Karpas-422 (cell line): ENCODE data around the gene TALDO1. TPM values are rescaled to one million over a fixed set of nuclear protein-coding genes. Genes with fewer than 3 reads are reported as not detected.

Source experiments
- DNase-seq: peaks from one replicate; pipeline ENCODE4 v3.0.0-alpha.2; 2015
- H2AFZ ChIP-seq: fragments of 200-600 bp; sonication (generic); 2 replicates; pipeline ENCODE4 v1.6.1; 2014; ENCODE audit warnings: antibody characterized with exemption, low read length, mixed read lengths
- H3K27ac ChIP-seq: fragments of 200-600 bp; sonication (generic); 2 replicates; pipeline ENCODE4 v1.5.1; 2014; ENCODE audit warnings: mild to moderate bottlenecking, low read length, moderate library complexity
- H3K27me3 ChIP-seq: fragments of 200-600 bp; sonication (generic); 2 replicates; pipeline ENCODE4 v1.6.1; 2014; ENCODE audit warnings: low read length, mixed read lengths
- H3K36me3 ChIP-seq: fragments of 200-600 bp; sonication (generic); 2 replicates; pipeline ENCODE4 v1.6.1; 2014; ENCODE audit warnings: low read length, mixed read lengths; ENCODE audit not compliant: insufficient read depth
- H3K4me1 ChIP-seq: fragments of 200-600 bp; sonication (generic); 2 replicates; pipeline ENCODE4 v1.6.1; 2014; ENCODE audit warnings: mild to moderate bottlenecking, low read length, mixed read lengths
- H3K4me2 ChIP-seq: fragments of 200-600 bp; sonication (generic); 2 replicates; pipeline ENCODE4 v1.6.1; 2014; ENCODE audit warnings: low read length, low read depth, mild to moderate bottlenecking; ENCODE audit not compliant: poor library complexity, severe bottlenecking
- H3K4me3 ChIP-seq: fragments of 200-600 bp; sonication (generic); 2 replicates; pipeline ENCODE4 v1.5.1; 2014; ENCODE audit warnings: mild to moderate bottlenecking, antibody characterized with exemption, low read length, mixed read lengths
- H3K79me2 ChIP-seq: fragments of 200-600 bp; sonication (generic); 2 replicates; pipeline ENCODE4 v1.6.1; 2014; ENCODE audit warnings: mild to moderate bottlenecking, low read length, mixed read lengths
- H3K9ac ChIP-seq: fragments of 200-600 bp; sonication (generic); 2 replicates; pipeline ENCODE4 v1.6.0; 2014; ENCODE audit warnings: low read length
- H3K9me2 ChIP-seq: fragments of 200-600 bp; sonication (generic), shearing (Covaris generic); replicated peaks from 2 replicates; pipeline ENCODE4 v1.6.0; 2014; ENCODE audit warnings: mild to moderate bottlenecking, low read length, moderate library complexity; ENCODE audit not compliant: insufficient read depth
- H3K9me3 ChIP-seq: fragments of 300-700, 200-600 bp; sonication (generic); 2 replicates; pipeline ENCODE4 v1.6.1; 2014; ENCODE audit warnings: low read length, mixed read lengths
- H4K20me1 ChIP-seq: fragments of 200-600 bp; sonication (generic); 2 replicates; pipeline ENCODE4 v1.6.1; 2014; ENCODE audit warnings: mild to moderate bottlenecking, antibody characterized with exemption, low read length, low read depth; ENCODE audit not compliant: insufficient read depth
- total RNA-seq: library from RNA; depleted of rRNA; stranded (reverse); fragments of >200 nt; shearing (Covaris generic); gene quantifications from 2 replicates; pipeline ENCODE4 v1.2.3, GENCODE V29; 2014; ENCODE audit warnings: low replicate concordance

Gene TALDO1
- total RNA-seq, 1 experiment from 2014 or later: 127 TPM

- DNase-seq: peak; percentile 93
- no peak within 1 kb of the TSS for H2AFZ ChIP-seq
- H3K4me2 ChIP-seq: peak within 1 kb of the TSS; percentile 86
- peaks cover 26% of the 10 kb centered on the region for H3K79me2 ChIP-seq
- H3K9ac ChIP-seq: peak within 1 kb of the TSS; percentile 90
- H3K36me3 ChIP-seq: 0 out of 2 replicates have a peak, but pooled peaks cover 3% of the 10 kb centered on the region
- H3K9me3 ChIP-seq: no peaks in the 10 kb centered on the region
- peak within 1 kb of the TSS; percentile 83 for H3K4me3 ChIP-seq
- H3K9me2 ChIP-seq: no peaks in the 10 kb centered on the region
- peaks cover 57% of the 10 kb centered on the region for H3K4me1 ChIP-seq
- H3K27me3 ChIP-seq: no peaks in the 10 kb centered on the region
- peak within 1 kb of the TSS; percentile 81 for H3K27ac ChIP-seq
- H4K20me1 ChIP-seq: peaks cover 12% of the 10 kb centered on the region; the same call in 1 of the 2 replicates
Observed at GRCh38 chr11:789943-790342, 42.7 kb downstream of the TALDO1 start, which contains the start of gene CEND1. Gene CEND1, minus strand, starts transcription at chr11:790090. Its CDS starts 1,514 bp downstream, at chr11:788576.

GRCh38 chr11:790721-791564 is 43.7 kb downstream of the TALDO1 start:
- Histone ChIP-seq H3K9me3 (no peaks in the 10 kb centered on the region), H3K79me2 (peaks cover 32% of the 10 kb centered on the region), H3K4me3 (peak overlapping the region; percentile 83; the same call in 1 of the 2 replicates), H3K36me3 (0 out of 2 replicates have a peak, but pooled peaks cover 3% of the 10 kb centered on the region), H4K20me1 (peaks cover 15% of the 10 kb centered on the region; the same call in 1 of the 2 replicates), H3K27me3 (no peaks in the 10 kb centered on the region), H3K27ac (peak overlapping the region; percentile 81), H3K9me2 (no peaks in the 10 kb centered on the region), H3K9ac (peak overlapping the region; percentile 90), H3K4me2 (peak overlapping the region; percentile 86), H2AFZ (no peak overlapping the region), H3K4me1 (peaks cover 62% of the 10 kb centered on the region)
- DNase-seq: peak; percentile 88

DNA sequence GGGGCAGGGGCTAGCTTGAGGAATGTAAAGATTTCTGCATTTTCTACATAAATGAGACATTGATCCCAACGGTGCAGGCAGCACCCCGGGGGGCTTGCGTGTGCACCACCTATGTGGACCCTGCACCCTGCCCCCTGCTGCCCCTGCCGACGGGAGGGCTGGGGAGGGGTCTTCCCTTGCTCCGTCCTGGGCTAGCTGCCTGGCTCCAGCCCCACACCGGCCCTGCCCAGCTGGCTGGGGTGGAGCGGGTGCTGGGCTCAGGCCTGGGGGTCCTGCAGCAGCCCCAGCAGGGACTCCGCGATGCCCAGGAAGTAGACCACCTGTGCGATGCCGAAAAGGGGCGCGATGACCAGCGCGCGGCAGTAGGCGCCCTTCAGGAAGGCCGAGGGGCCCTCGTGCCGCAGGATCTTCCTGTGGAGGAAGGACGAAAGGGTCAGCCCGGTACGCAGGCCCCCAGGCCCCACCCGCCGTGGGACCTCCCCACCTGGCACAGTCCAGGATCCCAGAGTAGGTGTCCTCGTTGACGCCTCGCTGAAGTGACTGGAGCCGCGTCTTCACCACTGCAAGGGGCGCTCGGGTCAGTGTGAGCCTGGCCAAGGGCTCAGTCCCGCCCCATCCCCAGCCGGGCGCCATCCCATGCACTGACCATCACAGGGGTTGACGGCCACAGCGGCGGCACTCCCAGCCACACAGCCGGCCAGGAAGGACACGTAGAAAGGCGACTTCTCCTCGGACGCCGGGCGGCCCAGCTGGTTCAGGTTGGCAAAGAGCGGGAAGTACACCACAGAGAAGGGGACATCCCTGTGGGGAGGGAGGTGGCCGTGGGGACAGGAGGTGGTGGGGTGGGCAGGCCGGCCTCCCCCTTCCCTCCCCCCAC is 44.6 kb downstream of the TALDO1 start:
- DNase-seq: no peak
- Histone ChIP-seq H3K79me2 (peaks cover 40% of the 10 kb centered on the region), H2AFZ (no peak overlapping the region), H4K20me1 (peaks cover 16% of the 10 kb centered on the region; the same call in 1 of the 2 replicates), H3K9me3 (no peaks in the 10 kb centered on the region), H3K9ac (no peak overlapping the region), H3K9me2 (no peaks in the 10 kb centered on the region), H3K36me3 (0 out of 2 replicates have a peak, but pooled peaks cover 3% of the 10 kb centered on the region), H3K4me2 (no peak overlapping the region), H3K4me3 (no peak overlapping the region), H3K27me3 (no peaks in the 10 kb centered on the region), H3K4me1 (peaks cover 61% of the 10 kb centered on the region), H3K27ac (no peak overlapping the region)

GRCh38 chr11:792535-792821 is 45.2 kb downstream of the TALDO1 start:
- H3K4me1 ChIP-seq: peaks cover 57% of the 10 kb centered on the region
- no peaks in the 10 kb centered on the region for H3K9me2 ChIP-seq
- peaks cover 42% of the 10 kb centered on the region for H3K79me2 ChIP-seq
- H3K9ac ChIP-seq: no peak overlapping the region
- no peaks in the 10 kb centered on the region for H3K9me3 ChIP-seq
- H3K27me3 ChIP-seq: no peaks in the 10 kb centered on the region
- H3K36me3 ChIP-seq: 0 out of 2 replicates have a peak, but pooled peaks cover 3% of the 10 kb centered on the region
- H3K4me3 ChIP-seq: no peak overlapping the region
- no peak overlapping the region for H3K4me2 ChIP-seq
- DNase-seq: no peak
- H3K27ac ChIP-seq: no peak overlapping the region
- H4K20me1 ChIP-seq: peaks cover 18% of the 10 kb centered on the region; the same call in 1 of the 2 replicates
- H2AFZ ChIP-seq: no peak overlapping the region

DNA sequence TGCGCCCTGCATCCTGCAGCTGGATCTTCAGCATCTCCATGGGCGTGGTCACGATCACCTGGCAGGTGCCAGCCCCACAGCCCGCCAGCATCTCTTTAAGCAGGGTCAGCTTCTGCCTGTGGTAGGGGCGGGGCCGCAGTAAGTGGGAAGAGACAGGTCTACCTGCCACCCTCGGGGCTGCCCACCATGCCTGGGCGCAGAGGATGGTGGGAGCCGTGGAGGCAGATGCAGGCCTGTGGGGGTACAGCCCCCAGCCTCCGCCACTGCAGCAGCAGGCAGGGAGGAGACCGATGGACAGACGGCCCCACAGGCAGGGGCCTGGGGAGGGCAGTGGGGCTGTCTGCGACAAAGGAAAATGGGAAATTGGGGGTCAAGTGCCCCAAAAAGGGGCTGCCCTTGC is 45.6 kb downstream of the TALDO1 start:
- DNase-seq: no peak
- H3K9me2 ChIP-seq: no peaks in the 10 kb centered on the region
- peaks cover 53% of the 10 kb centered on the region for H3K4me1 ChIP-seq
- H3K36me3 ChIP-seq: 0 out of 2 replicates have a peak, but pooled peaks cover under 1% of the 10 kb centered on the region
- no peak overlapping the region for H3K4me3 ChIP-seq
- H2AFZ ChIP-seq: no peak overlapping the region
- peaks cover 42% of the 10 kb centered on the region for H3K79me2 ChIP-seq
- no peak overlapping the region for H3K4me2 ChIP-seq
- no peaks in the 10 kb centered on the region for H3K9me3 ChIP-seq
- H3K27me3 ChIP-seq: no peaks in the 10 kb centered on the region
- peaks cover 18% of the 10 kb centered on the region; the same call in 1 of the 2 replicates for H4K20me1 ChIP-seq
- no peak overlapping the region for H3K27ac ChIP-seq
- no peak overlapping the region for H3K9ac ChIP-seq

GRCh38 chr11:793556-793955 is 46.3 kb downstream of the TALDO1 start:
- Histone ChIP-seq H4K20me1 (peaks cover 16% of the 10 kb centered on the region; the same call in 1 of the 2 replicates), H3K79me2 (peaks cover 36% of the 10 kb centered on the region), H3K27ac (no peak overlapping the region), H3K4me3 (no peak overlapping the region), H3K4me1 (peaks cover 46% of the 10 kb centered on the region), H3K4me2 (no peak overlapping the region), H3K27me3 (no peaks in the 10 kb centered on the region), H3K9me3 (no peaks in the 10 kb centered on the region), H3K36me3 (no peaks in the 10 kb centered on the region), H3K9ac (no peak overlapping the region), H3K9me2 (no peaks in the 10 kb centered on the region), H2AFZ (no peak overlapping the region)
- no peak for DNase-seq

DNA sequence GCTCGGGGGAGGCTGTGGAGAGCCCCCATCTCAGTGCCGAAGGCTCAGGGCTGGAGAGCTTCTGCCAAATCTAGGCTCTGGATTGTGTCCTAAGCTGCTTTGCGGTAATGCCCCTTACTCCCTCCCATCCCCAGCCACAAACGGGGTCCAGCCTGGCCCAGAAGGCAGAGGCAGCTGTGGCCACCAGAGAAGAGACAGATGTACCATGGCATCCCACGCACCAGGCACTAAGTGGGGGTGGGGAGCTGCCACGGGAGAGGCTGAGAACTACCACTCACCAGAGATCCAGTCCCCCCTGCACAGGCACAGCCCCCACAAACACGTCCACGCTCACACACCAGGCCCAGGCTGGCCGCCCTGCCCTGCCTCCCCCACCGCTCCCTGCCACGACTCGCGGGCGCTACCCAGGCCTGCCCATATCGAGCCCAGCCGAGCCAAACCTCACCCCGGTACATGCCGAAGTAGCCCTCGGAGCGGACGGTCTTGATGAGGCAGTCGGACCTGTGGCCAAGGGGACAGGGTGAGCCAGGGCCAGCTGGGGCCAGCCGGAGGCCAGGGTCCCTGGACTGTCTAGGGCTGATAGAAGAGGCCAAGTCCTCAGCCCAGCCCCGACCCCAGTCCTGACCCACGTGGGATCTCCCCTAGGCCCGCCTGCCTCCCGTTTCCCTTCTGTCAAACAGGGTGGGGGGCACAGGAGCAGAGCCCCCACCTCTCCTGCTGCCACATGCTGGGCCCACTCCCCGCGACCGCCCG is 46.9 kb downstream of the TALDO1 start:
- no peak overlapping the region for H2AFZ ChIP-seq
- H3K27me3 ChIP-seq: no peaks in the 10 kb centered on the region
- no peaks in the 10 kb centered on the region for H3K9me3 ChIP-seq
- H3K4me1 ChIP-seq: peaks cover 40% of the 10 kb centered on the region
- no peak overlapping the region; the same call in 1 of the 2 replicates for H3K4me3 ChIP-seq
- H3K4me2 ChIP-seq: peak overlapping the region; percentile 97
- H4K20me1 ChIP-seq: peaks cover 13% of the 10 kb centered on the region; the same call in 1 of the 2 replicates
- H3K79me2 ChIP-seq: peaks cover 30% of the 10 kb centered on the region
- H3K9ac ChIP-seq: no peak overlapping the region
- H3K9me2 ChIP-seq: no peaks in the 10 kb centered on the region
- H3K27ac ChIP-seq: no peak overlapping the region
- no peak for DNase-seq
- no peaks in the 10 kb centered on the region for H3K36me3 ChIP-seq
